GM18867 (cell line): ENCODE data around the gene CPT2.

Source experiments
- ATAC-seq: cut with Tn5 transposase; IDR thresholded peaks from one replicate; pipeline ENCODE4 v1.9.1; 2021; ENCODE audit warnings: mild to moderate bottlenecking, moderate library complexity; ENCODE audit not compliant: unreplicated experiment

Gene CPT2

DNA sequence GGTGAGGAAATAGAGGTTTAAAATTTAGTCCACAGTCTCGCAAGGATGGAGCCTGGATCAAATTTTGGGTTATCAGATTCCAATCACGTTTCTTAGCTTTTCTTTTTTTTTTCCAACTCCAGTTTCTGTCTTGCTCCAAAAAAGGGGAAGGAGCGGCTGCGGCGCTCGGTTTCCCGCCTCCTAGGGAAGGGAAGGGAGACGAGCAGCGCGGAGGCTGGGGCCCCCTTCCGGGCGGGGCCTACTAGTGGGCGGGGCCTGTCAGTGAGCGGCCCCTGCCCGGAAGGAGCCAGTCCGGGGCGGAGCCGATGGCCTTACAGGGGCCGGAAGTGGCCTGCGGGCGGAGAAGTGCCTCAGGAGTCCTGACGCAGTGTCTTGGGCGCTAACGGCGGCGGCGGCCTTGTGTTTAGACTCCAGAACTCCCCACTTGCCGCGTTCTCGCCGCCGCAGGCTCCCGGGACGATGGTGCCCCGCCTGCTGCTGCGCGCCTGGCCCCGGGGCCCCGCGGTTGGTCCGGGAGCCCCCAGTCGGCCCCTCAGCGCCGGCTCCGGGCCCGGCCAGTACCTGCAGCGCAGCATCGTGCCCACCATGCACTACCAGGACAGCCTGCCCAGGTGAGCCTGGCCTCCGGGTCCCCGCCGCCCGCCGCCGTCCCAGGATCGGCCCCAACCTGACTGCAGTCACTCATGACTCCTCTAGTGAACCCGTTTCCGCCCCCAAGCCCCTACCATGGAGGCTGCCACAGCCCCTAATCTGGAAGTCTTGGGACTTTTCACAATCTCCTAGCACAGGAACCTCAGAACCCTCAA is at the start of gene CPT2:
Gene CPT2, plus strand, starts transcription at position 340 of the 806 bp plus-strand sequence. Its CDS starts 120 bp downstream, at position 460.
- peak; percentile 99 for ATAC-seq

DNA sequence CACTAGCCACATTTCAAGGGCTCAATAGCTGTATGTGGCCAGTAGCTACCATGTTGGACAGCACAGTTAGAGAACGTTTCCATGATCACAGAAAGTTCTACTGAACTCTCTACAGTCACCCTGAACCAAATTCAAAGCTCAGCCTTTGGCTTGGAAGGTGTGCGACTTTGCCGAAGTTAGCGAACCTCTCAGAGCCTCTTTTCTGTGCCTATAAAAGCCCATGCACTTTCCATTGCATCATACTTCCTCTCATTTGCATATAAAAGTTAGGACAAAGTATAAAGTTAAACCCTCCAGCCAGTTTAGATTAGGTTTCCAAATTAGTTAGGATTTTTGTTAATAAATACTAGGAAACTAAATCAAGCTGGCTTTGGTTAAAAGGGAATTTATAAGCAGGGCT is 49.5 kb upstream of the CPT2 start:
- ATAC-seq, result no peak

DNA sequence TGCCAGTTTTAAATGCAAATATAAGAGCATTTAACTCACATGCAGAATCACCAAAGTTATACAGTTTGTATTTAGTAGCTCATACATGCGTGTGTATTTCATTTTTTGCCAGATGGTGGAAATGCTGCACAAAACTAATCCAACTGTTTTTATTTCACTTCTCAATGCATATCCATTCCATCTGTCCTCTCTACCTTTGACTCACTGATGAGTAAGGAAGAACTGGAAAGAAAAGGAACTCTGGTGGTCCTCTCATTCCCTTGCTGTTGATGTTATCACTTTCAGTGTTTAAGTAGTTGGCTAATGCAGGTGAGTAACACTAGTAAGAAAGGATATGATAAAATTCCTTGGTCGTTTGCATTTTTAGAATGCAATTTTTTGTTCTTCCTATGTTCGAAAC is 48.5 kb upstream of the CPT2 start:
- ATAC-seq, result no peak

DNA sequence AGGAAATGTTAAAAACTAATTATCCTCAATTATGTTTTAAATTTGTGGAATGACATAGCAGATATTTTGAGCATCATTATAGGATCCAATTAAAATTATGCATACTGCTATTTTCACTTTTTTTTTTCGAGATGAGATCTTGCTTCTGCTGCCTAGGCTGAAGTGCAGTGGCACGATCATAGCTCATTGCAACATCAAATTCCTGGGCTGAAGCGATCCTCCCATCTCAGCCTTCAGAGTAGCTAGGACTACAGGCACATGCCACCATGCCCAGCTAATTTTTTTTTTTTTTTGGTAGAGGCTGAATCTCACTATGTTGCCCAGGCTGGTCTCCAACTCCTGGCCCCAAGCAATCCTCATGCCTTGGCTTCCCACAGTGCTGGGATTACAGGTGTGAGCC is 42.9 kb upstream of the CPT2 start:
- ATAC-seq, result no peak

DNA sequence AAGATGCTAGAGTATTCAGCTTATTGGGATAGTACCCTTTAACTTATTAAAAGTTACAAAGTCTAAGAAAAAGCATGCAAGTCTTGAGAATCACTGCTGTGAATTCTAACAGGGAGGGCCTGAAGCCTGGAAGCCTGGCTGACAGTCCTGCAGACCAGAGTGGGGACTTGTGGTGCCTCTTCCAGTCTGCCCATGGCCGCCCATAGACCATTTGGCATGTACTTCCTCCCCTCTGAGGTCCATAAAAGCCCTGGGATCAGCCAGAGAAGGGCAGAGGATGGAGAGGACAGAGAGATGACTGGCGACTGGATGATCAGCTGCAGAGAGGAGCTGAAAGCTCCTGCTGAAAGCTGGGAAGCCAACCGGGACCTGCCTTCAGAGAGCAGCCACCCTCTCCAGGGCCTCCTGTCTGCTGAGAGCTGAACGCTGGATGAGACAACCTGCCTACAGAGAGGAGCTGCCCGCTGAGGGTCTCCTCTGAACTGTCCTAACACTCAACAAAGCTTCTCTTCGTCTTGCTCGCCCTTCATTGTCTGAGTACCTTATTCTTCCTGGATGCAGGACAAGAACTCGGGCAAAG is 41.7 kb upstream of the CPT2 start:
- ATAC-seq, result no peak

DNA sequence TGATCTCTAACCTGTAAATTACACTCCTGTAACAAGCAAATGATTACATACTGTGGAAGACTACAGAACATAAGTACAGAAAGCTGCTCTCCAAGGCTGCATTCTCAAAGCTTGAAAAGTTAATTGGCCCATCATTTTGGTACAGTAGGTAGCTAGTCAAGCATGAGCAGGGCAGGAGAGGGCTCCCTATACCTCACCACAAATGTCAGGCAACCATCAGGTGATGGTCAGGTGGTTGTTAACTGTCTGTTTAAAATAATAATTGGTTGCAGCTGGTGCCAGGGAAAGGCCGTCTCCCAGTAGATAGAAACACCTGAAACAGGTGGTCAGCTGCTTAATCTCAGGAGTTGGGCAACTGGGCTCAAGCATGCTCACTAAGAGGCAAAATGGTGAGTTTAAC is 41.1 kb upstream of the CPT2 start:
- no peak for ATAC-seq

DNA sequence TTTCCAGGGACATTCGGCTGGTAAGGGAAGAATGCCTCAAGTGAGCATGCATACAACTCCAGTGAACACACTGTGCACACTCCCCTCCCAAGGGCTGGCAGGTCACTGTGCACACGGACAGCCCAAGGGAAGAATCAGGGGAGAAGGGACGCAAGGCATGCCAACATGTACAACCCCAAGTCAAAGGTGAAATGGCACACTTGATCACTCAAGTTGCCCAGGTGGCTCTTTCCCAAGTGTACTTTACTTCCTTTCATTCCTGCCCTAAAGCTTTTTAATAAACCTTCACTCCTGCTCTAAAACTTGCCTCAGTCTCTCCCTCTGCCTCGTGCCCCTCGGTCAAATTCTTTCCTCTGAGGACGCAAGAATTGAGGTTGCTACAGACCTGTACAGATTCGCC is 40.7 kb upstream of the CPT2 start:
- no peak for ATAC-seq

DNA sequence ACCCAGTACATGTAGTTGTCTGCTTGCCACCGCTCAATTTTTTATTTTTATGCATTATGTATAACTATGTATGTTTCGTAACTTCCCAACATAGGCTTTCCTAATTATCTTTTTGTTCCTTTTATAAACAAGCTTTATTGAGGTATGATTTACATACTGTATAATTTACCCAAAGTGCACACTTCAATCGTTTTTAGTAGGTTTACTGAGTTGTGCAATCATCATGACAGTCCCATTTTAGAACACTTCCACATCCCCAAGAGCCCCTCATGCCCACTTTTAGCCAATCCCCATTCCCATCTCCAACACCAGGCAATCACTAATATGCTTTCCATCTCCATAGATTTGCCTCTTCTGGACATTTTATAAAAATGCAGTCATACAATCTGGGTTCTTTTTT is 39.8 kb upstream of the CPT2 start:
- no peak for ATAC-seq

DNA sequence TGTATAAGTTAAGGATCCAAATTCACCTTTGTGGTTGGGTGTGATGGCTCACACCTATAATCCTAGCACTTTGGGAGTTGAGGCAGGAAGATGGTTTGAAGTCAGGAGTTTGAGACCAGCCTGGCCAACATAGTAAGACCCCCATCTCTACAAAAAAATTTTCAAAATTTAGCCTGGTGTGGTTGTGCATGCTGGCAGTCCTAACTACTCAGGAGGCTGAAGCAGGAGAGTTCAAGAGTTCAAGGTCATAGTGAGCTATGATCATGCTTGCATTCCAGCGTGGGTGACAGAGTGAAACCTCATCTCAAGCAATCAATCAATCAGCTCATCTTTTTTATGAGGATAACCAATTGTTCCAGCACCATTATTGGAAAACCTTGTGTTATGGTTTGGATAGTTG is 37.7 kb upstream of the CPT2 start:
- no peak for ATAC-seq

DNA sequence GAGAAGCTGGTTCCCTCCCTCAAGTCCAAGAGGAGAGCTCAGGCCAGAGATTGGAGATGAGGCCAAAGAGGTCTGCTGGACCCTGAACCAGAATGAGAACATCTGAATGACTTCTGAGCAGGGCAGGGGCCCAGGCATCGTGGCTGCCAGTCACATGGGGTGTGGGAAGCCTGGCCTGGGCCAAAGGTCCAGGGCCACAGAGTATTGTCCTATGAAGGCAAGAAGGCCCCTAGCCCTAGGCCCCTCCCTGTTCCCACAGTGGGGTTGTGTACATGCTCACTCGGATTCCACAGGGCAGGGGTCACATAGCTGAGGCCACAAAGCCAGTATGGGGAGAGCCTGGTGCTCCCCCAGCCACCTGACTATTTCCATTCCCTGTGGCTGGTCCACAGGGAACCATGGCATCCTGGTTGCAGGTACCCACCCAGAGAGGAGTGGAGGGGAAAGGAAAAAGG is 35.7 kb upstream of the CPT2 start:
- no peak for ATAC-seq

DNA sequence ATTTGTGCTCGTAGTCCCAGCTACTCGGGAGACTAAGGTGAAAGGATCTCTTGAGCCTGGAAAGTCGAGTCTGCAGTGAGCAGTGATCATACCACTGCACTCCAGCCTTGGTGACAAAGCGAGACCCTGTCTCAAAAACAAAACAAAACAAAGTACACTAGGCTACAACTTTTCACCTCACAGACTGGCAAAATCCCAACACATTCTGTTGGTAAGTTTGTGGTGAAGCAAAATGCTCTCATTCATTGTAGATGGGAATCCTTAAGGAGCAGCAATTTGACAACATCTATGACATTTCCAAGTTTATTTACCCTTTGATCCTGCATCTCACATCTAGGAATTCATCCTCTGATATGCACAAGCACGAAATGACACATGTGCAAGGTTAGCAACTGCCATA is 34.0 kb upstream of the CPT2 start:
- no peak for ATAC-seq

DNA sequence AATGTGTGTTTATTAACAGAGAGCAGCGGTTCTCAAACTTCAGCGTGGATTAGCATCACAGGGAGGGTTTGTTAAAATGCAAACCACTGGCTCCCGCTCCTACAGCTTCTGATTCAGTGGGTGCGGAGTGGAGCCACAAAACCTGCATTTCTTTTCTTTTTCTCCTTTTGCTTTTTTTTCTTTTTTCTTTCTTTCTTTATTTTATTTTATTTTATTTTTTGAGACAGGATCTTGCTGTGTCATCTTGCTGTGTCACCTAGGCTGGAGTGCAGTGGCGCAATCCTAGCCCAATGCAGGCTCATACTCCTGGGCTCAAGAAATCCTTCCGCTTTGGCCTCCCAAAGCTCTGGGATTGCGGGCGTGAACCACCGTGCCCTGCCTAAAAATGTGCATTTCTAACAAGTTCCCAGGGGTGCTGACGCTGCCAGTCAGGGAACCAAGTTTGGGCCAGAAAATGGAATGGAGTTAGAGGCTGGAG is 33.3 kb upstream of the CPT2 start:
- no peak for ATAC-seq

DNA sequence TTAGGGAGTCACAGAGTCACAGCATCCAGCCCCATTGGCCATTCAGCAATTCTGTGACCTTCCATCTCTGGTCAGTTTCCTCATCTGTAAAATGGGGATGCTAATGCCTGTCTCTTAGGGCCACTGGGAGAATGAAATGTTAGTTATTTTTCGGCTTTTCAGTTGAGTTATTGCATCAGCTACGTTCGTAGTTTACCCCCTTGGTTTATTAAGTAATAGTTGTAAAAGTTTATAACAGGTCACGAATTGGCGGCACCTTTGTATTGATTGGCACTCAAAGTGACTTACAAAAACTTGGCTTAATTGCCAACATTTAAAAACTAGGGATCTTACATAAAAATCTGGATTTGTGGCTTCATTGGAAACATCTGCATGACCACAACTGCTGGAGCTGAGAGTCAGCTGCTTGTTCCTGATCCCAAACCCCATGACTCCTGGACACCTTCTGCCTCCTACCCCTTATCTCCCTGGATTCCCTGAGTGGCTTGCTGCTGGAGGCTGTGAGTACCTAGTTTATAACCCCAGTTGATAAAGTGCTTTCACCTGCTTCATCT is 31.1 kb upstream of the CPT2 start:
- no peak for ATAC-seq

DNA sequence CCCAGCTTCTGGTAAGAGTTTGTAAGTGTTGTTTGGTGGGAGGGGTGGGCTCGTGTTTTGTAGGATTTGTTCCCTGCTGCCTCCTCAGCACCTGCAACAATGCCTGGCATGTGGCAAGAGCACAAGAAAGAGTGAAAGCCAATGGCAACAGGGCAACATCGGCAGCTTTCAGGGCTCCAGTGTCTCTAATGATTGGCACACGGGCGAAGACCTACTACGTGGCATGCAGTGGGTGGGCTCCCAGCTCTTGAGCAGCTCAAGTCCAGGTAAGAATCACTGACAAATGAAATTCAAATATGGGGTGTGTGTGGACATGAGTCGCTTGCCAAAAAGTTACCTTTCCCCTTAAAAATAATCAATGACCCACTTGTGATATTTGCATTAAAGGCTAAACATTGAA is 30.3 kb upstream of the CPT2 start:
- ATAC-seq, result no peak

DNA sequence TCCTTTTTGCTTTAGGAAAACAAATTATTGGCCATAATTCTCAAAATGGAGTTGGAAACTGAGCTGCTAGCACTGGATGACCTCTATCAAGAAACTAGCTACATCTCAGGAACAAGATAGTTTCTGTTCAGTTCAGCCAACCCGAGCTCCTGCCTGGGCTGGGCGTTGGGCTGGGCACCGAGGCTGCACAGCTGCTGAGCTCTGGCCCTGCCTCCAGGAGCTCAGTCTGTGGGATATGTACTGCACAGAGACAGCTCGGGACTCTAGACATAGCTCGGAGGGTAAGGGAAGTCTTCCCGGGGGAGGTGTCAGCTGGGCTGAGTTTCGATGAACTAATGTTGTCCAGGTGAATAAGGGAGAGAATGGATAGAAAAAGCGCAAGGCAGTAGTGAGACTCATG is 29.7 kb upstream of the CPT2 start:
- ATAC-seq, result no peak

DNA sequence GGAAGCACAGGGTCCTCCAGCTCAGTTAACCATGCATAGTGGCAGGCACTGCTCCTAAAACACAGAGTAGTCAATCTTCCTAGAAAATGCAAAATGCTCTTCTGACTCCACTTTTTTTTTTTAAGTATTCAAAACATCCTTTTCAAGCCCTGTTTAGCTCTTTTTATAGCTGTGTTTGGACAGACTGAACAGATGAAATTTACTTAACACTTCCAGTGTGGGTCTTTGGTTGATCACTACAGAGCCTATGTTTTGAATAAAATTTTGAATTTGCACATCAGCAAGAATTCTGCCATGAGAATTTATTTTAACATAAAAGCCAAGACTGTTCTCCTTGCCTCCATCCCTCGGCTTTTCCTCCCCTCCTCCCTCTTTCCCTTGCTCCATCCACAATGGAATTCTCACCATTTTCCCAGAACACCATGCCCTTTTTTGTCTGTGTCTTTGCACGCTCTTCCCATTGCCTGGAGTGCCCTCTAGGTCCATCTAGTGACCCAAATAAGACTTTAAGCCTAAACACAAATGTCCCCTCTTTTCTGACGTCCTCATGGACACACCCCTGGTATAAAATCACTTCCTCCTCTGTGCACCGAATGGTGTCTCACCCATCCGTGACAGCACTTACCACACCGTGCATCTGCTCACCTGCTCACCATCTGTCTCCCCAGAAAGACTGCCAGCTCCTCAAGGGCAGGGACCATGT is 24.0 kb upstream of the CPT2 start:
- no peak for ATAC-seq

DNA sequence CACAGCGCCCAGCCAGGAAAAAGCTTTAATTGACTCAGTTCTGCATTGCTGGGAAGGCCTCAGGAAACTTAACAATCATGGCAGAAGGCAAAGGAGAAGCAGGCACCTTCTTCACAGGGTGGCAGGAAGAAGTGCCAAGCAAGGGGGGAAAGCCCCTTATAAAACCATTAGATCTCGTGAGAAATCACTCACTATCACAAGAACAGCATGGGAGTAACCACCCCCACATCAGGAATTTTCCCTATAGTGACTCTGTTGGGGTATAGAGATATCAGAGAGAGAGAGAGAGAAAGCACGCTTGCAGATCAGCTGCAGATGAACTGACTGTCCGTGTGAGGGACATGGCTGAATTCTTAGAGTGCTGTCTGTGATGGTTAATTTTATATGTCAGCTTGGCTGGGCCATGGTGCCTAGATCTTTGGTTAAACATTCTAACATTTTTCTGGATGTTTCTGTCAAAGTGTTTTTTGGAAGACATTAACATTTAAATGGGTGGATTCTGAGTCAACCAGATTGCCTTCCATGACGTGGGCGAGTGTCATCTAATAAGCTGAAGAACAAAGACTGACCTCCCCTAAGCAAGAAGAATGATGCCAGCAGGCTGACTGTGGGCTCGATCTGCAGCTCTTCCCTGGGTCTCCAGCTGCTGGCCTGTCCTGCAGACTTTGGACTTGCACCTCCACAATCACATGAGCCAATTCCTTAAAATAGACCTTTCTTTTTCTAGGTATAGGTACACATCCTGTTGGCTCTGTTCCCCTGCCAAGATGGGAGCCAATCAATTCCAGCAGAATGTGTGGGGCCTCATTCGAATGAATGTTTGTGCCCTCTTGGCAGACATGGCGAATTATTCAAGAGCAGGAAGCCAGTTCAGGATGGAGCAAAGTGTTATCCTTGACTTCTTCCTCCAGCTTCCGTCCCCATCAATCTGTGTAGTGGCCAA is 21.4 kb upstream of the CPT2 start:
- no peak for ATAC-seq

DNA sequence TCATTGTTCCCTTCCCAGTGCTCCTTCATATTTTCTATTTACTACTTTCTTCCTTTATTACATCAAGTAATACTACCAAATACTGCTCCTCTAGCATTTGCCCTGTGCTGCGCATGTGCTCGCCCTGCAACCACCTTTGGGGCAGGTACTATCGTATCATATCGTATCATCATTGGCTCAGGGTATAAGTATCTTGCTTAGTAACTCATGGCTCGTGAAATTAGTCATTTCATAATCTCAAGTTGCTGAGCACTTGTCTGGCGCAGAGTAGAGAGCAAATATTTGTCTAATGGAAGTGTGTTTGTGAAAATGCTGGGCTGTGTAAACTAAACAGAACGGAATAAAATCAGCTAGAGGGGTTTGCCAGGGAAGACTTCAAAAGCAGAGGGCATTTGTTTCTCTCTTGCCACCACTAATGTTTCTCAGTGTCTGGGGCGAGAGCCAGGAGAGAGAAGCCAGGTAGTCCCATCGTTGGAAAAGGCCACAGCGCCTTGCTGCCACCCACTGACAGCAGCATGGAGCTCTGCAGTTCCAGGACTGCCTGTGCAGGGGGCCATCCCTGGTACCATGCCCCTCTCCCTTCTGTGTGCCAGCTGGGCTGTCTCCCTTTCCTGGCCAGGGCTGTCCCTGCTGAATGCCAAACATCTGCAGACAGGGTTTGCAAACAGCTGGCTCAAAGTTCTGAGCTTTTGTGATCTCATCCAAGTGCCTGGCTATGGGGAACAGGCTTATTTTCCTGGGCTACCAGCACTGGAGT is 20.0 kb upstream of the CPT2 start:
- no peak for ATAC-seq

DNA sequence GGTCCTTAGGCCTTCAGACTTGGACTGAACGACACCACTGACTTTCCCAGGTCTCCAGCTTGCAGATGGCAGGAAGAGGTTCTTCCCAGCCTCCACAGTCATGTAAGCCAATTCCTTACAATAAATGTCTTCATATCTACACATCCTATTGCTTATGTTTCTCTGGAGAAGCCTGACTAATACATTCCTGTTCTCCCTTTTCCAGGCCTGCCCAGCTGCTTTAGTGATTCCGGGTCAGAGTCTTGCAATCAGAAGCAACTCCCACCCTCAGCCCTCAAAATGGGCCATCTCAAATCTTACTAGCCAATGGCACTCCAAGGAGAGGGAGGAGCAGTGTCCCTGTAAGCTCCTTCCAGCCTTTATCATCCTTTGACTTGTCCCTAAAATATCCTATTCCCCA is 16.4 kb upstream of the CPT2 start:
- ATAC-seq, result no peak

DNA sequence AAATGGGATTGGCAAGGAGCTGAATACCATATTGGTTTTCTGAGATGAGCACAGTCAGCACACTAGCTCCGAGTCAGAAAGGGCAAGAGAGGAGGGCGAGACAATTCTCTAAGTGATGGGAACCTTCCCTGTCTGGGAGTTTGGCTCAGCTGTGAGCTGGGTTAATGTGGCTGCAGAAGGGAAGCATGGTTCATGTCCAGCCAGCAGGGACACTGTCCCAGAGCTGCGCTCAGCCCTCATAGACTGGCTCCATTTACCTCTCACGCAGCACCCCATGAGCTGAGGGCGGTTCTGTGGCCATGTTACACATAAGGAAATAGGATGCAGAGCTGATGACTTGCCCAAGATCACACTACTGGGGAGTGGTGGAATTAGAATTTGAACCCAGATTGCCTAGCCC is 15.7 kb upstream of the CPT2 start:
- no peak for ATAC-seq
